HG03378 (cell line): Measurements from ENCODE around the gene C14orf93.
A peak's percentile ranks its signal among the peaks of the same experiment; 100 is the strongest.

Experiments used
- ATAC-seq: cut with Tn5 transposase; IDR thresholded peaks from one replicate; pipeline ENCODE4 v1.9.1; 2021; ENCODE audit warnings: mild to moderate bottlenecking, moderate library complexity; ENCODE audit not compliant: unreplicated experiment

The C14orf93 gene

DNA sequence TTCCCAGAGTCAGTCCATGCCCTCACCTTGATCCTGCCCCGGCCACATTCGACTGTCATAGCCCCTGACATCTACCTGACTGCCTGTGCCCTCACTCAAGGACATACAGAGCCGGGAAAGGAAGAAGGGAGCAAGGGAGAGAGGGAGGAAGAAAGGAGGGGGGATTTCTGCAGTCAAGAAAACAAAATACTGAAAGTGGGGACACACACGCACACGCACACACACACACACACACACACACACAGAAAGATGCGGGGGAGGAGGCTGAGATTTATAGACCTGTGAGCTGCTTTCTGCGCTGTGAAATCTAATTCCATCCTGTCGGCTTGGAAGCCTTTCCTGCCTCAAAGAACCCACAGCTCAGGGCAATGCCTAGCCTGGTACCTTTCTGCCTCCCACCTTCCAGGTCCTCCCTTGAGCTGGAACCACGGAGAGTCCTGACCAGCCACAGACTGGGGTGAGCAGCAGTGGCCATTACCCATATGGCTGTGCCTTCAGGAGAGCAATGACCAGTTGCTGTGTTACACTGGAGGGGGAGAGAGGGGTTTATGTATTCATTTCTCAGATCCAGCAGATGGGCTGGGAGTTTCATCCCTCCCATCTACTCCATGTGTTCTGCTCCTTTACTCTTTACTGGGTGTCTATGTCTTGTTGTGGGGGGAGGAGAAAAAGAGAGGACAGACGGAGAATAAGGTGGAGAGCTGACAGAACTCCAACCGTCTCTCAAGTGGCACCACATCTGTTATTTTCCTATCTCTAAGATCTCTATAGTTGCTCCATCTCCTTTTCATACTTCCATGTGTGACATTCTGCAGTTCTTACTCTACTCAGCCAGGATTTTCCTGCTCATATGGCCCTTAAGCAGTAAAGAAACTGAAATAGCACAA is 12.9 kb downstream of the C14orf93 start:
- ATAC-seq: no peak

DNA sequence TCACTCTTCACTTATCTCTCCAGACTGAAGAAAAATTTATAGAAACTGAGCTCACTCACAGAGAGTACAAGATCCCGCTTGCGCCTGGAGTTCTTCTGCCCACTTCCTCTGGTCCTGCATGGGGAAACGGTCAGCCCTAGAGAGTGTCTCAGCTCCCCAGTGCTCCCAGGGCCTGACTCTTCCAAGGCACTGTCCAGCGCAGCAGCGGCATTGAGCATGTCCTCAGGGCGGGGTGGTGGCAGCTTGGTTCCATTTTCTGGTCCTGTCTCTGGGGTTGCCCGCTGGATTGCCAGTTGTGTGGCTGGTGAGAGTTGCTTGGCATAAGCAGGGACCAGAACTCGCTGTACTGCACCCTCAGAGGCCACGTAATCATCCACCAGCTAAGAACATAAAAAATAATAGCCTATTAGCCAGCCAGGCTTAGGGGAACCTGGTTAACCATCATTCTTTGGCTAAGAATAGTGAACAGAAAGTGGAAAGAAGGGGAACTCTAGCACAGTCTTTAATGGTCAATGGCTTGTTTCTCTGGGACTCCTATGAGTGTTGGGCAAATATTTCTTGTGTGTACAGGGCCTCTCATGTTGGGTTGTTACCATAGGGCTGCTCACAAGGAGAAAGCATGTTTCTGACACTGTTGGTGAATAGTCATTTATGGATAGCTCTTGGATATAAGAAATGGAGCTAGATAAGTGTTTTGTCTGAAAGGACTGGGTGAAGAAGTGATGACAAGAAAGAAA is 13.9 kb downstream of the C14orf93 start:
- no peak for ATAC-seq

DNA sequence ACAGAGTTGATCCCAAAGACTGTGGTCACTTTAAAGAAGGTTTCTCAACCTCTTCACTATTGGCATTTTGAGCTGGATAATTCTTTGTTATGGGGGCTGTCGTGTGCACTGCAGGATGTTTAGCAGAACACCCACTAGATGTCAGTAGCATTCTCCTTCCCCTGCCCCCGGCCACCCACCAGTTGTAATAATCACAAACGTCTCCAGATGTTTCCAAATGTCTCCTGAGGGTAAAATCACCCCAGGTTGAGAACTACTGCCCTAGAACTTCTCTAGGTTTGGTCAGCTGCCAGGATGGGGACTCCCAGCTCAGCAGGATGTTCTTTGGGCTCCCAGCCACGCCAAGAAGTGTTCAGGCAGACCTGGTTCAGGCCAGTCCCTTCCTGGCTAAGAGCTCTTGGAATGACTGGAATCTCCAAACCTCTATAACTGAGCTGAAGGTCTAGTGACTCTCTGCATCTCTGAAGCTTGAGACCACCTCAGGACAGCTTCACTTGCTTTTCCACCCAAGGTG is 15.1 kb downstream of the C14orf93 start:
- ATAC-seq: no peak

DNA sequence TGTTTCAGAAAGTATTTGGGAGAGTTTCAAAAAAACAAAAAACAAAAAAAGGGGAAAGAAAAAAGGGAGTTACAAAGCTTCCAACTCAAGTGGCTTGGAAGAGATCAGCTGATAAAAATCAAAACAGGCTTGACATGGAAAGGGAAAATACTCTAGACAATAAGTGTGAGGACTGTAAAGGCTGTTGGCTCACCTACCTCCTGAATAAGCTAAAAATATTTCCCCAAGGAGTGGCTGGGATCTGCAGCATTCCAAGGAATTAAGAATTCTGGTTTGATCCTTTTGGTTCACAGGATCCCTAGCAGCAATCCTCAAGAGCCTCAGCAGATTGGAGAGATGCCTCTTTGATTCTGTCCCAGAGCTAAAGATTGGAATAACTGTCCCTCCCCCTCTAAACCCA is 16.4 kb downstream of the C14orf93 start:
- ATAC-seq: no peak

DNA sequence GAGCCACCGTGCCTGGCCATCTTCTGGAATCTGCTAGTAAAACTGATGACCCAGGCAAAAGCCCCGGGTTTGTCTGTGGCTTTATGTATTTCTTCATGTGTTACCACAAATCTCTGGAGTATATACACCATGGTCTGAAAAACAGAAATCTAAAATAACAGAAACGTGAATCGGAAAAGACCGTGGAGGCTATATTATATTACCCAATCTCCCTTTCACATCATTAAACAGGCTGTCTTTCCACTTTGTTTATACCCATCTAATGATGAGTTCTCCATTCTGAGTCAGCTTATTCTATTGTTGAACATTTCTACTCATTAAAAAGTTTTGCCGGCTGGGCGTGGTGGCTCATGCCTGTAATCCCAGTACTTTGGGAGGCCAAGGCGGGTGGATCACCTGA is 18.1 kb downstream of the C14orf93 start:
- no peak for ATAC-seq

DNA sequence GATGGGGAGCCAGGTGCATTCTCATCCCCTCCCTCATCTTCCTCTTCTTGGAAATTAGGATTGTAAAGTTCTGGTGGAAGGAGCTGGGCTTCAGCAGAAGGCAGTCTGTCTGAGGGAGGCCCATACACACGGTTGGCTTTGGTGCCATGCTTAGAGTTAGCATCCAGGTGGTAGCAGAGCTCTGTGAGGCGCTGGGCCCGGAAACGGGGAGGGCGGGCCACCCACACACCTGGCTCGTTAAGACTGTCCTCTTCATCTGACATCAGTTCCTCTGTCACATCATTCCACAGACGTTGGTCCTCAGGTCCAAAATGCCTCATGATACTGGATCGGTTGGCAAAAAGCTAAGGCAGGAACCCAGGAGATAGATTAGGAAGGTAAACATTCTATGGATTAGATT is 22.7 kb downstream of the C14orf93 start:
- ATAC-seq: no peak

DNA sequence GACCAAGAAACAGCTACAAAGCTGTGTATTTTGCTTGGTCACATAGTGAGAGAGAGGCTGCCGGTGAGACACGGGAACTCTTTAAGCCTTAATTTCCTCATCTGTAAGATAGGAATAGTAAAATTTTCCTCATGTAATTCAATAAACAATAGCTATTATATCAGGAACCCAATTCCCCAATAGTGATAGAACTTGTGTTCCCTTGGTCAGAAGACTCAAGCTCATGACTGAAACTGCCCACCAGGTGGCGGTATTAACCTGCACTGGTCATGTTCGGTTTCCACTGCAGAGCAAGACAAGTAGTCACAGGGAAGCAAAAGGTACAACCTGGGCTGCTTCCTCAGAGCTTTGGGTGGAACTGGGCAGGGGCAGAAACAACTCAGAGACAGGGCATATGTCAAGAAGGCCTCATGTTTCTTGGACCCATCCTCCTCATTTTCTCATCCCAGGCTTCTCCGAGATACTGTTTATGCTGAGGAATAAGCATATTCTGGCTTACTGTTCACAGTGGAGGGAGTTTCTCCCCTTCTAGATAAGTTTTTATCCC is 23.4 kb downstream of the C14orf93 start:
- ATAC-seq: peak; percentile 58

DNA sequence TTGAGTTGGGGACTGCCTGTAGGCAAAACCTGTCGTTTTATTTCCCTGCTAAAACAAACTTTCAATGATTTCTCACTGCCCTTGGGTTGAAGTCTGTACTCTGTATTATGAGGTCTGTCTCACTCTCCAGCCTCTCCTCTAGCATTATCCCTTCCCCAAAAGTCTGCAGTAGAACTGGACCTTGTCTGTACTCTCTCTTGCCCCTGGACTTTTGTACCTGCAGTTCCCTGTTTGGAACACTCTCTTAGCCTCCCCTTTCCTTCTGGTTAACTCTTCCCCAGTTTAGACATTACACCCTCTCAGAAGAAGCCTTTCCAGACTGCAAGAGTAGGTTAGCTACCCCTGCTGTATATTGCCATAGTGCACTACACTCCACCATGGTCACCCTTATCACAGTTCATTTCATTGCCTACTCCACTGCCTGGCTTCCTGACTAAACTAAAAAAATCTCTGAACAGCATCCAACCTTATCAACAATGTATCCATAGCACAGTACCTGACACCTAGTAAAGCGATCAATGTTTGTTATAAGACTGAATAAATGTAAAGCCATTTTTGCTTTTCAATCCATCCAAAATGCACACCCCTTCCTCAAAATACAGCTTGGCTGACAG is 23.9 kb downstream of the C14orf93 start:
- no peak for ATAC-seq

DNA sequence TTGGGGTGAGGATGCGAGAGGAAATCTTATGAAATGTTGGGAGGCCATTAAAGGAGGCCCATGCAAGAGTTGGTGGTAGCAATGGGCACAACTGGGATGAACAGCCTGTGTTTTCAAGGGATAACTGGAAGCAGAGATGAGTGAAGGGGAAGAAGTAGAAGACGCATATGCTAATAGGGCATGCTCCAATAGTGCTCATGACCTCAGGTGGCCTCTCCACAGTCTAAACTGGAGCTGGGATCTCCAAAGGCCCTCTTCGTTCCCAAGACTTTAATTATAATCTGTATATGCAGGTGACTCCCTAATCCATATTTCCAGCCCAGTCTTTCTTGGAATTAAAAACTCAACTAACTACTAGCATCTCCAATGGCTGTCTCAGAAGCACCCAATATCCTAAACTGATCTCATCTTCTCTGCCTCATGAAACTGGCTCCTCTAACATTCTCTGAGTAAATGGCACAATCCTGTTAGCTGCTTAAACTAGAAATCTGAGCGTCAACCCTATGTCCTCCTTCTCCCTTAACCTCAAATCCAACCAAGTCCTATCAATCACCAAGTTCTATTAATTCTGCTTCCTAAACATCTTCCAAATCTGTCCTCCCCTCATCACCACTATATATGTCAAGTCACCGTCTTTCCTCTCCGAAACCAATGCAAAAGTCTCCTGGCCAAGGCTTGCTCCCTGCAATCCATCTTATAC is 24.8 kb downstream of the C14orf93 start:
- no peak for ATAC-seq

DNA sequence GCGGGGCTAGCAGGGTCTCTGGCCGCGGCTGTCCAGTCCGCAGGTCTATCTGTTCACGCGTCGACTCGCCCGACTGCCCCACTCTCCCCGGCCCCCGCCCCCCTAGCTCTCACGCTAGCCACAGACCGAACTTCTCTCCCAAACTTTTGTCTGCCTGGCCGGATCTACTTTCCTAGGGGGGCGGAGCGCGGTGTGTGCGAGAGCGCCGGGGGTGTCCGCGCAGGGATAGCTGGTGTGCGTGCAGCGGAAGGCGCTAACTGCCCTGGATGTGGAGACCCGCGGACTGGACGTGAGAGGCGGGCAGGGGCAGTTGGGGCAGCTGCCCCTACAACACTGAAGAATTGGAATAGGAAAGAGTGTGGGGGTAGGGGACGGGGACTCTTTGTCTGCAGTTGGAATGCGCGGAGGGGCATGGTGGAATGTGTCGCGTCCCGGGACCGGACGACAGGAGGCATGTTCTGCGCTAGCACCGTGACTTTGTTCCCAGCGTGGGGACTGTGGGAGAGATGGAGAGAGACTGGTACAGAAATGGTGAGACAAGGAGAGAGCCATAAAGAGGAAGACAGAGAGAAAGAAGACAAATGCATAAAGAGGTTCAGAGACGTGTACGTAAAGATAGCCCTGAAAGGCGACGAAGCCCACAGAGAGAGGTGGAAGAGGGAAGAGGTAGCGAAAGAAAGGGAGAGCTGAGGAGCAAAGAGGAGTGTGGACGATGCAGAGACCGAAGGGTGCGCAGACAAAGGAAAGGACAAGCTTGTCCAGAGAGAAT is 27.3 kb downstream of the C14orf93 start, which contains the start of gene AJUBA:
AJUBA (minus strand) TSS at position 75 of the 769 bp plus-strand sequence. CDS start 285 bp downstream, outside the sequence.
- no peak for ATAC-seq

DNA sequence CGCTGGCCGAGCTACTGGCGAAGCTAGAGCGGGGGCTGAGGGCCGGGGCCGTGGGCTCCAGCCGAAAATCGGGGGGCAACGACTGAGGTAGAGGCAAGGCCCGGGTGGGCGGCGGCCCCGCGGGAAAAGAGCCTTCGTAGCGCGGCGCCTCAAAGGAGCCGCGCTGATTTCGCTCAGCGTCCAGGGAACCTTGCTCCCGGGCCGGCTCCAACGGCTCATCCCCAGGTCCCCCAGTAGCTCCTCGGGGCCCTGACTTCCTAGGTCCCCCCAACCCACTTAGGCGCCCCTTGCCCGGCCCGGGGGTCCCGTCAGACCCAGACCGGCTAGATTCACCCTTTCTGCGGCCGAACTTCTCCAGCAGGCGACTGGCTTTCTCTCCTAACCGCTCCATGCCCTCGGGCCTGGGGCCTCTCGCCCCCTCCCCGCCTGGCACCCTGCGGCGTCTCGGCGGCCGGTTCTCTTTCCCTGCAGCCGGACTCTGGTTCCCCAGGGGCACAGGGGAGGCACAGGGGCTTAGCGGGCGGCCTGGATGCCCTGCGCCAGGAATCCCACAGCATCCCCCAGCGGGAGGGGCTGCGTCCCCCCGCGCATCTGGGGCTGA is 28.0 kb downstream of the C14orf93 start:
- ATAC-seq: no peak

DNA sequence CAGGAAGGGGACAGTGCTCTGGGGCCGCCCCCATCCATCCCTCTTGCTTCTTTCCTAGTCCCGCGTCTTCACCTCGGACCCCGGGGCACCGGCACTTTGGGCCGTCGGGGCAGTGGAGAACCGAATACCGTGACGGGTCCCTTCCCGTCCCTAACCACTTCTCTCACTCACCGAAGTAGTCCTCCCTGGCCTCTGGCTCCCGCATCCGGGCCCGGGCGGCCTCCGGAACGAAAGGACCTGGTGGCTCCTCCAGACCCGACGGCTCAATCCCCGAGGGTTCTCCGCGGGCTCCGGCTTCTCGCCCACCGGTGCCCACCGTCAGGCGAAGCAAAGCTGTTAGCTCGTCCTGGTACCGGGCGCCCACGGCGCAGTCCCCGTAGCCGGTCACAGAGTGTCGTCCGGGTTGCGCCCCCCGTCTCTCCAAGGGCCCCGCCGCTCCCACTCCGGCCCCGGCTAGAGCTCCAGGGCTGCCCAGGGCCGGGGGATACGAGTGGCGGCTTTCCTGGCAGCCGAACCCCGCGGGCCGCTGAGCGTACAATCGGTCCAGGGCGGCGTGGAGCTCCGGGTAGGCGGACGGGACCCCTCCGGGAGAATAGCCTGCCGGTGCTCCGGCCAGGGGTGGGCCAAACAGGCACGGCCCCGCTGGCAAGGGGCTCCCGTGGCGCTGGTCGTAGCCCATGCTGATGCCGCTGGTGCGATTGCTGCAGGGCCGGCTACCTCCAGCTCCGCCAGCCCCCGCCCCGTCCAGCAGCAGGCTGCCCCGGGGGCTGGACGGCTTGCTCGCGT is 28.7 kb downstream of the C14orf93 start:
- no peak for ATAC-seq

DNA sequence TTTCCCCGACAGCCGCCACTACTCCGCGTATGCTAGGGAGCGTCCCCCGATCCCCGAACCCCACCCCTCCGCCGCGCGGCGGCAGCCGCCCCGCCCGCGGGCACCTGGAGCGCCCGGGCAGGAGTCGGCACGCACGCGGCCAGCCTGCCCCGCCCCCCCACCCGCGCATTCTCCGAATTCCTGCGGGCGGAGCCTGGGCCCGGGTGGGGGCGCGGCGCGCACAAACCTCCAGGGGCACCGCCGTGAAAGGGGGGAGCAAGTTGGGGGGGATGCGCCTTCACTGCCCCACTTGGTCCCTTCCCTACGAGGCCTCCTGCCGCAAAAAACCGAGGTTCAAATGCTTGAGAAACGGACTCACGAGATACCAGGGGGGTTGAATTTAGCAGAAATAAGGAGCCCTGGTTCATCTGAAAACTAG is 29.3 kb downstream of the C14orf93 start:
- ATAC-seq: no peak

DNA sequence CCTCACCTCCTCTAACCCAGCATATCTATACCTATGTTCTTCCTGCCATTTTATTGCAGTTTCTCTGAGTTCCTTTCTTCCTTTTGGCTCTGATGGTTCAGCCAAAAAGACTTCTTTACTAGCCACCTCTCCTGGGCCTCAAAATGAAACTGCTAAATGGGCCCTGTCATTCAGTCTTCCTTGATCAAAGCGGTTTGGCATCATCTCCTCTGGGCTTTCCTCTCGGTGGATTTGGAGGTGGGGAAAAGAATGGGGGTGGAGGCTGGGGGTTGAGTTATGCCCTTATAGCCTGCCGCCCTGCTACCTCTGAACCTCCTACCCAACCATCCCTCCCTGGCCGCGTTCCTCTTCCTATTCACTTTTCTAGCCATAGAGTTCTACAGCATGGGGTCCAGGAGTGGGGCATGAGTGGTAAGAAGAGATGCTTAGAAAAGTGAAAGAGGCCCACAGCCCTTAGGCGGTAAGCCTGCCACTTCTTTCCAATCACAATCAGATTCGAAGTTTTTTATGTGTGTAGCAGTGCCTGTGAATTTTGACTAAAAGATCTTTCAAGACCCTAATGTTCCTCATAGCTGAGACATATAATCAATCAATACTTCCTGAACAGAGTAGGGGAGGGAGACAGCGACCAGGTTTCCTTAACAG is 30.1 kb downstream of the C14orf93 start:
- ATAC-seq: no peak

DNA sequence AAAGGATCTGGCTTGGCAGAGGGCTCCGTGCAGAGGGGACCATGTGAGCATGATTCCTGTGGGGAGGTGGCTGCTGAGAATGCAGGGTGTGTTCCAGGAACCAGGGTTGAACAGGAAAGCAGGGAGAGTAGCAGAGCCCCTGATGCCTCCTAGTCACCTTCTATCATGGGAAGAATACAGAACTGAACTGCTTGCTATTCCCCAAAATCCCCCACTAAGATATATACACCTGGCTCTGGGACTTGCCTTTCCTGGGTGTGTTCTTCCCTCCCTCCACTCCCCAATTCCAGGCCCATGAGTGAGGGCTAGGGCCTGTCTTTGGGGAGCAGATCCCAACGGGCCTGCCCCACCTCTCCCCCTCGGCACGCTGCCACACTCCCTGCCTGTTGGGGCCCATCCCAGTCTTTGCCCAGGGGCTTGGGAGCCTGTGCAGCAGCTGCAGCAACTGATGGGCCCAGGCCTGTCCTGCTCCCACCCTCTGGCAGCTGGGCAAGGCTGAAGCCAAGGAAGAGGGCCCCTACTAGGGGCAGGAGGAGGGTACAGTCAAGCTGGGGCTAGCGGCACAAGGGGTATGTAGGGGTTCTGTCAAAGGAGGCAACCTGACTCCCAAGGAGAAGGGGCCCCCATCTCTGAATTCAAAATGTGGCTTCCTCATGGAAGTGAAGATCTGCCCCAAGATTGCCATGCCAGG is 30.8 kb downstream of the C14orf93 start:
- ATAC-seq: no peak

DNA sequence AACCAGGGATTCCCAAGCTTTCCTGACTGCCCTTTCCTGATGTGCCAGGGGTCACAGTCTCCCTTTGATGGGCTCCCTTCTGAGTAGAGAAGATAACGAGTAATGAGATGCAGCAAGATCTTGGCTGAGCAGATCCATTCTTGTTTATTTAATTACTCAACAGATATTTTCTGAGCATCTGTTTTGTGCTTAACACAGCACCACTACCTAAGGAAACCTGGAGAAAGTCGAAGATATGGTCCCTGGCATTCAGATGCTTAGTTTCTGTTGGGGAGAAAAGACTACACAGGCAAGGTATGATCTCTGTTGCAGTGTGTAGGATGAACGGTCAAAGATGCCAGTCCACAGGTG is 31.5 kb downstream of the C14orf93 start:
- ATAC-seq: no peak

DNA sequence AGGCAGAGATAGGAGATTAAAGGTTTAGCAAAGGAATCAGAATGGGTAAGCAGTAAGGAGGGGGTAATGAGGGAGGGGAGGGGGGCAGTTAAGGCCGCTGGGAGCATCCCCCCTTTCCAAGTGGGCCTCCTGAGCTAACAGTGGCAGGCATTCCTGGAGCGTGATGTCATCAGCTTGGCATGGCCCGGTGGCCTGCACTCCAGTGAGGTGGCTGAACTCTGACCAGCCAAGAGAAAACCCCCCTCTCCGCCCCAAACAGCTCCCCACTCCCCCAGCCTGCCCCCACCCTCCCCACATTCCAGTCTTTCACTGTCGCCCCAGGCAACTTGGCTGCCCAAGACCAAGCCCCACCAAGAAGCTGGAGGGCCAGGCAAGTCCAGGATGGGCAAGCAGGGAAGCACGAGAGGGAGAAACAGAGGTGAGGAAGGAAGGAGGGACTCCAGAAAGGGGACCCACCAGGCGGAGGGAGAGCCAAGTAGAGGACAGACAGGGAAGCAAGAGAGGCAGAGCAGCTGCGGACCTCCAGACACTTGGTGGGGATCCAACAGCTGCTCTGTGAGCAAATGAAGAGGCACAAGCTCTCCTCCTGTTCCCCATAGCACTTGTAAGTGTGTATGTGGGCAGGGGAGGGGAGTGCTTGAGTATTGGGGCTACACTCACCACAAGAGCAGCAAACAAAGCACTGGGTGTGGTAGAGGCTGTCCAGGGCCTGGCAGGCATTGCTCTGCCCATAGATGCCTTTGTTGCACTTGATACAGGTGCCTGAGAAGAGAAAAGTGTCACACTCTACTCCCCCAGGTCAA is 32.1 kb downstream of the C14orf93 start:
- no peak for ATAC-seq
